Stimulated activated CD8-positive, alpha-beta memory T cell treated with anti-CD3 and anti-CD28 coated beads, Interleukin-12 subunit alpha, Interleukin-12 subunit beta, amount 100 ng/mL, for 24 hours (primary cell): ENCODE data around the gene MRAP.
"Not testable (repeated sequence)": the region's sequence is repeated elsewhere in the genome, so short reads cannot be mapped to it uniquely, and the experiment has no call there.

Source experiments
- DNase-seq: peaks from one replicate; pipeline ENCODE4 v3.0.0-alpha.2; 2020; ENCODE audit errors: extremely low read depth

The MRAP gene

DNA sequence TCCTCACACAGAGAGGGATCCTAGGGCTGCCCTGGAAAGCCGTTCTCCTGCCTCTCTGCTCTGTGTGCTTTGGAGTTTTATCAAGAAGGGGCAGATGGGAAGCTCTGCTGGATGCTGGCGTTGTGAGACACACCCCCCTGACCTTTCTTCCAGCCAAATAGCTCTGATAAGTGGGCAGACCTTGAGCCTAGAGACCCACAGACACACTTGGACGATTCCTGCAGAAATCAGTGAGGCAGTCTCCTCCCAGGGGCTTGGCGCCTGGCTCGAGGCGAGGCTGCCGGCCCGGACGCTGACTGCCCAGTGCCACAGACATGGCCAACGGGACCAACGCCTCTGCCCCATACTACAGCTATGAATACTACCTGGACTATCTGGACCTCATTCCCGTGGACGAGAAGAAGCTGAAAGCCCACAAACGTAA lies at the start of gene MRAP:
MRAP (plus strand) TSS at position 198 of the 424 bp plus-strand sequence; CDS start at position 315, 117 bp downstream.
- DNase-seq, result no peak

DNA sequence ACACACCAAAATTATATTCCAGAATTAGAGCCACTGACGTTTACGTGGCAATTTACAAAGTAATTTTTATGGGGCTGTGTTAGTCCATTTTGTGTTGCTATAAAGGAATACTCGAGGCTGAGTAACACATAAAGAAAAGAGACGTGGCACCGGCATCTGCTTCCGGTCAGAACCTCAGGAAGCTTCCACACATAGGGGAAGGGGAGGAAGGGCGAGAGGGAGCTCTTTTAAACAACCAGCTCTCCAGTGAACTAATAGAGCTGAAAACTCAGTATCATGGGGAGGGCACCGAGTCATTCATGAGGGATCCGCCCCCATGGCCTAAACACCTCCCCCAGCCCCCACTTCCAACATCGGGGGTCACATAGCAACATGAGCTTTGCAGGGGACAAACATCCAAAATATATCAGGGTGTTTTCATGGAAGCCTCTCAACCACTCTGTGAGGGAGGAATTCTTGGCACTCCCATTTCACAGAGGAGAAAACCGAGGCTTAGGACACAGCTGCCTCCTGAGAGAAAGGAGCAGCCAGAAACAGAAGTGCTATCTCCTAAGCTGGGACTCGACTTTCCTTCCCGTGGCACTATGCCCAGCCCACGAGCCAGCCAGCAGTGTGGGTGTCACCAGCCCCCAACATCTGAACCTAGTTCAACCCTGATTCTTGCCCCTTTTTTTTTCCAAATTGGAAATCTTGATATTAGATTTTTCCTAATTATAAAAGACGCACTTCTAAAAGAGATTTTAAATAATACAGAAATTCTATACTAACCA lies 49.0 kb upstream of the MRAP start:
- no peak for DNase-seq

DNA sequence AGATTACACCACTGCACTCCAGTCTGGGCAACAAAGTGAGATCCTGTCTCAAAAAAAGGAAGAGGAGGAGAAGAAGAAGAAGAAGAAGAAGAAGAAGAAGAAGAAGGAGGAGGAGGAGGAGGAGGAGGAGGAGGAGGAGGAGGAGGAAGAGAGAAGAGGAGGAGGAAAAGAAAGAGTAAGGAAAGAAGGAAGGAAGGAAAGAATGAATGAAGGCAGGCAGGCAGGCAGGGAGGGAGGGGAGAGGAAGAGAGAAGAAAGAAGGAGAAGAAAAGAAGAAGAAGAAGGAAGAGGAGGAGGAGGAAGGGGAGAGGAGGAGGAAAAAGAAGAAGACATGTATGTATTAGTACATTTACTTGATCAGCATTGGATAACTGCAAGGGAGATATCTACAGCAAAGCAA lies 46.5 kb upstream of the MRAP start:
- DNase-seq, result no peak

DNA sequence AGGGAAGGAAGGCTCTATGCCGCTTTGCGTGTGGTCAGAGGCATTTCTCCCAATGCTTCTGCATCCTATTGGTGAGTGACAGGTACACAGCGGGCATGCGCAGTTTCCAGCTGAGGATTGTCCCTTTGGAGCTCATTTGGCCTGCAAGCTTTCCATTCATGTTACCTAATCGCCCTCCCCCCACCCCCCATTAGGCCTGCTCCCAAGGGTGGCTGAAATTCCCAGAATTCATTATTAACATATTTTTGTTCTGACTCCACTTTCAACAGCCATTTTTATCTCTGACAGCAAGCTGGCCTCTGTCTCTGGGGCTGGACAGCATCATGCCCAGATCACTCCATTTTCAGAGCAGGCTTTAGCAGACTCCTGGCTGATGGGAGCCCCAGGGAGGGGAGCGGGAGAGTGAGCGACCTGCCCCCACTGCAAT lies 45.4 kb upstream of the MRAP start:
- no peak for DNase-seq

DNA sequence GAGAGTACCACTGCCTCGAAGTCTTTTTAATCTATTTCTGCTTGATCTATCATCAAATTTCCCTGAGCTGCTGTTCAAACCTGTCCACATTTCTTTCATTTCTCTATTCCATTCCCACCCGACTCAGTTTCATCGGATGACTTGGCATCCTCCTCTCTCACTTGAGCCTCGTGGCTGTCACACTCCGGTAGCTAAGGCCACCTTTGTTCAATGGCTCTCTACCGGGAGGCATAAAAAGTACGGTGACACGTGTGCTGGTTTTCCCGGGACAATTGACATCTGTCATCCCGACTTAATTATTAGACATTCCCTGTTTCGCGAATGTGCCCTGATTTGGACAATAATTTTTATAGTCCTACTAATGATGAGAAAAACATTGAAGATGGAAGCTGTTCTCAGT lies 42.4 kb upstream of the MRAP start:
- no peak for DNase-seq

DNA sequence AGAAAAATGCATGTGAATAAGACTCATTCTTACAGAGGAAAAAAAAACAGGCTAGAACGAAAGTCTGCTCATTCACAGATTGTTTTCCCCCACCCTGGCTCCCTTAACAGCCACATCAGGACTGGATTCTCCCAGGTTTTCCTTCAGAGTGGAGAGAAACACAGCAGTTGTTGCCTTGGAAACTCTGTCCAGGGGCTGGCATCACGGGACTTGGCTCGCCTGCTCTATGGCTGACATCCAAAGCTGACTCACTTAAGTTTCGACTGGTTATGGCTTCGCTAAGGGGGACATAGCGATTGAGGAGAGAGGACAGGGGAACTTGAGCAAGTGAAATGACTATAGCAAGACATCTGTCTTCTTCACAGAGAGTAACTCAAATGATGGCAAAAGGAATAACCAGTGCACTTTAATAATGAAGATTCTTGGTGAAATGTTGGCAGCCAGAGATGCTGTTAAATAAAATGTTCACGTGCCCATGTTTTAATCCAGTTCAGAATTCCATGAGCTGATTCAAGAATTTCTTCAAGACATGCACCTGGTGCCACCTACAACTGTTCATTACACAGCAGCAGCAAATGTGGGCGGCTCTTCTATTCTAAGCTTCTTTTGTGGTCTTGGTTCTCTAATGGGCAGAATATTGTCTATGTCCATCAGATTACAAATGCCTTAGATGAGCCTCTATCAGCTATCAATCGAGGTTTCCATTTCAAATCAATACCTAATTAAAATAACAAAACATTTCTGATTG lies 41.6 kb upstream of the MRAP start:
- no peak for DNase-seq

DNA sequence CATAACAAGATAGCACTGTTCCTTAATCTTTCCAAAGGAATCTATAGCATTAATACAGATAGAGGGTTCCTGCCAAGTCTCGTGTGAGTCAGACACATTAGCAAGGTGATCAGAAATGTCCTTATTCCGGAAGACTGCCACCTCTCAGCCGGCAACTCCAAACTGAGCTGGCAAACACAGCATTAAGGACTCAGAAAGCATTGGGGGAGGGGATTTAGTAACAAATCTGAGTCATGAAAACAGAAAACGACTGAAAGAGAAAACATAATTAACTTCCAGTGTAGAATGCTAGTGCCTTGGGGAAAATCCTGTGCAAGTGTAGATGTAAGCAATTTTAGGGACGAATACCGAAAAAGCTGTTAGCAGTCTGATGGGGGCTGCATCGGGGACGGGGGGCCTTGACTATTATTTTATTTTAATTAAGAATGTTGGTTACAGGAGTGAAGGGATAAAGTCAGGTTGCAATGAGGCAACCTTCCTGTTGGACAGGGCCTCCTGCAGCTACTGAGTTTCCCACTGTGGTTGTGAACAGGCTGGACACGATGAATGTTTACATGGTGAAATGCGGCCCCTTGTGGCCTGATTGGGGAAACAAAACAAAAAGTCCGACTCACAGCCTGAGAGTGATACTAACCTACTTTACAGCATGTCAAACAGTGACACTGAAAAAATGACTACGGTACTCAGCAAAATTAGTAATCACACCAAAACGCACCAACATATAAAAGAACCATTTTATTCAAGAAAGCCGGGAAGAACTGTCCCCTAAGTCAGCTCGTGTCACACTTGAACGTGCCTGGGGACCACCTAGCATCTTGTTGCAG lies 40.5 kb upstream of the MRAP start:
- no peak for DNase-seq

DNA sequence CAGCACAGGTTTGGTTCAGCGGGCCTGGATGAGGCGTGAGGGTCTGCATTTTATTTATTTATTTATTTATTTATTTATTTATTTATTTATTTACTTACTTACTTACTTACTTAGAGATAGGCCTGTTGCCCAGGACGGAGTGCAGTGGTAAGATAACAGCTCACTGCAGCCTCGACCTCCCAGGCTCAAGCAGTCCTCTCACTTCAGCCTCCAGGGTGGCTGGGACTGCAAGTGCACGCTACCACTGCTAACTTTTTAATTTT lies 39.9 kb upstream of the MRAP start:
- not testable (repeated sequence) for DNase-seq

DNA sequence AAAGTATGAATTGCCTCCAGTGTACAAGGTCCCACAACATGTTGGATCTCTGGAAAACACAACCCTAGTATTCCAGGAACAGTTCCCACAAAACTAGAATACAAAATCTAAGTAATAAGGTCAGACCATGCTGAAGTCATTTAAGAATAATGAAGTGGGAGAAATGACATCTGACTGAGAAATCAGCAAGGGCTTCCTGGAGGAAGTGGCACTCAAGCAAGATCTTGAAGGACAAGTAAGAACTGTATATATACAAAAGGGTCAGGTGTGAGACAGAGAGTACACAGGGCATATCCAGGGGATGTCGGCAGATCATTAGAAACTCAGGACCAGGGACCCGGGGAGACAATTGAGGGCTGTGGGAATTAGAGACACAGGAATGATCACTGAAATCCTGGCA lies 38.5 kb upstream of the MRAP start:
- DNase-seq, result no peak

DNA sequence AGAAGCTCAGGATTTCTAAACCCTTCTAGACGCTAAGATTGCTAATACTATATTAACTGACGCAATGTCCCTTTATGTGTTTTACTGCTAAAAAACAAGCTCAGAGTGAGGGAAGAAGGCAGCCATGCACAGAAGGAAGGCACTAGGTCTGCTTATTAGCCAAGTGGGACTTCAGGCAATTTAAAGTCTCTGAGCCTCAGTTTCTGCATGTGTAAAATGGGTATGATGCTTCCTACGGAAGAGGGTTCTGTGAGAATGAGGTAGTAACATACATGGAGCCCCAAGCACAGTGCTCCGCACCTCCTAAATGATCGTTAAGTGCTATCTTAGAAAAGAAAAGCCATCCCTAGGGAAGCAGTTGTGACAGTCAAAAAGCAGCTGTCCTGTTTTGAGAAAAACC lies 36.7 kb upstream of the MRAP start:
- DNase-seq, result no peak

DNA sequence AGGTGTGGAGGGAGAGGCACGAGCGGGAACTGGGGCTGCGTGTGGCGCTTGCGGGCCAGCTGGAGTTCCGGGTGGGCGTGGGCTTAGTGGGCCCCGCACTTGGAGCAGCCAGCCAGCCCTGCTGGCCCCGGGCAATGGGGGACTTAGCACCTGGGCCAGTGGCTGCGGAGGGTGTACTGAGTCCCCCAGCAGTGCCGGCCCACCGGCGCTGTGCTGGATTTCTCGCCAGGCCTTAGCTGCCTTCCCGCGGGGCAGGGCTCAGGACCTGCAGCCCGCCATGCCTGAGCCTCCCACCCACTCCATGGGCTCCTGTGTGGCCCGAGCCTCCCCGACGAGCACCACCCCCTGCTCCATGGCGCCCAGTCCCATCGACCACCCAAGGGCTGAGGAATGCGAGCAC lies 33.3 kb upstream of the MRAP start:
- not testable (repeated sequence) for DNase-seq

DNA sequence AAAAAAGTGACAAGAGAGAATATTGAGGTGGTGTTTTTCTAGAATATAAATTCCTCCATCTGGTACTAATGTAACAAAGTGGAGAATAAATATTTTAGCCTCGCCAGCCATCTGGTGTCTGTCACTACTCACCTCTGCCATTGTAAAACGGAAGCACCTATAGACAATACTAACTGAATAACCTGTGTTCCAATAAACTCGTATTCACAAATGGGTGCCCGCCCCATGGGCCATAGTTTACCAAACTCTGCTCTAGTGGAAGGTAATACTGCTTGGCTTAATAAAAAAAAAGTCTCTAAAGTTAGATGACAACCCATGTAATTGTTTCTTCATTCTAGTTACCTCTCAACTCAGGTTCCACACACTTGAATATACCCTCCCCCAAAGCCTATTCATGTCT lies 27.9 kb upstream of the MRAP start:
- no peak for DNase-seq

DNA sequence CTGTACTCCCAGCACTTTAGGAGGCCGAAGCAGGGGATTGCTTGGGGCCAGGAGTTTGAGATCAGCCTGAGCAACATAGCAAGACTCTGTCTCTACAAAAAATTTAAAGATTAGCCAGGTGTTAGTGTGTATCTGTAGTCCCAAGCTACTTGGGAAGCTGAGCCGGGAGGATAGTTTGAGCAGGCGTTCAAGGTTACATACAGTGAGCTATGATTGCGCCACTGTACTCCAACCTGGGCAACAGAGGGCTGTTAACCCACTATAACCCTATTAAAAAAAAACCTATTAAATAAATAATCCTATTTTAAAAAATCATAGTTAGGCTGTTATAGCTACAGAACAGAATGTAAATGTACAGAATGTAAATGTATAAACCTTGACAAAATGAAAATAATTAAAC lies 22.0 kb upstream of the MRAP start:
- DNase-seq, result no peak

DNA sequence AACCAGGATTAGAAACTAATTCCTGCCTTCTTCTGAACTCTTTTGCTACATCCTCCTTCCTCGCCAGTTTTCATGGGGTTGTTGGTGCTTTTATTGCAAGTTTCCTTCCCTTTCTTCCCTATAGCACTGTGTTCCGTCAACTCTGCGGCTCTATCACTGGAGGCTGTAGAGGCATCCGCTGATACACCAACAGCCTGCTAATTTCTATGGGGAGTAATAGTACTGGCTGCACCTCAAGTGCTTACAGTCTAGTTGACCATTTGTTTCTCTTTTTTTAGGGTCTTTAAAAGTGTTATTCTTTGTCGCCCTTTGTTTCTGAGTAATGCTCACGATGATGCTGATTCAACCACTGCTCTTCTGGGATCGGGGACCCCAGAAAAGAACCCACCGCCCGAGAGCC lies 20.6 kb upstream of the MRAP start:
- DNase-seq, result no peak

DNA sequence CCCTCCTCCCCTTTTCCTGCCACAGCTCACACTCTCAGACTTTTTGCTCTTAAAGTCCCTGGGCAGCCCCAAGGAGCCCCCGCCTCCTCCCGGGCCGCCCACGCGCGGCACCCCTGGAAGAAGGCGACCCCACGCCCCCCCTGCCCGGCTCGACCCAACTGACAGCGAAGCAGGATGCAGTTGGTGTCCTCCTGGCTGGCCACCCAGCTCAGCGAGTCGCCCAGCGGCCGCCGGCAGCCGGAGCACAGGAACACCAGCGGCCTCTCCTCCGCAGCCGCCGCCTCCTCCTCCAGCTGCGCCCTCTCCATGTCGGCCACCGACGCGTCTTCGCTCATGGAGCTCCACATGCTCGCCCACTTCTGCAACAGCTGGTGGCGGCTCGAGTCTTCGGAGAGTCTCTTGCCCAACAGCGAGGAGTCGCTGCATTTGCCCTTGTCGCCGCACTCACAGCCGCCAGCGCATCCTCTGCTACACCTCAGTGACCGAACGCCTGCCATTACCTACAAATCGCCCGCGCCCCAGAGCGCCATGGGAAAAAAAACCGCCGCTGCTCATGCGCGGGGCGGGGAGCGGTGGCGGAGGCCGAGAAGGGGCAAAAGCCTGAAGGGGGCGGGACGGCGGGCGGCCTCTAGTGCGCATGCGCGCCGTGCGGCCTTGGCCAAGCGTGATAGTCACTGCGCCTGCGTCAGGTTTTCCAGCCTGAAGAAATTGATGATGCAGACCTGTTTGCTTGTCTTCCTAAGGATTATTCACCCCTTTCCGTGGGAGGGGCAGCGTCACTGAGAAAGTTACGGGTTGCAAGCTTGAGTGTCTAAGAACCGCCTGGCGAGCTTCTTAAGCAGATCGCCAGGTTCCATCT lies 19.9 kb upstream of the MRAP start, which contains the start of gene MIS18A:
MIS18A (minus strand) TSS at position 532 of the 859 bp plus-strand sequence; CDS start at position 497, 35 bp downstream.
- DNase-seq, result peak; percentile 98

DNA sequence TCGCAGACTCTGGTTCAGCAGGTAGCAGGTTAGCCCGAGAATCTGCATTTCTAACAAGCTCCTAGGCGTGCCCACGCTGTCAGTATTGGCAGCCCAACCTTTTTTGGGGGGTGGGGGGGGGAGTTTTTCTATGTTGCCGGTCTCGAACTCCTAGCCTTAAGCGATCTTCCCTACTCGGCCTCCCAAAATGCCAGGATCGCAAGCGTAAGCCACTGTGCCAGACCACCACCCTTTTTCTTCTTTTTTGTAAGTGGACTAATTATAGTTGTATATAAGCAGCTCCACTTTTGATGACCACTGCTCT lies 19.3 kb upstream of the MRAP start:
- DNase-seq, result no peak

DNA sequence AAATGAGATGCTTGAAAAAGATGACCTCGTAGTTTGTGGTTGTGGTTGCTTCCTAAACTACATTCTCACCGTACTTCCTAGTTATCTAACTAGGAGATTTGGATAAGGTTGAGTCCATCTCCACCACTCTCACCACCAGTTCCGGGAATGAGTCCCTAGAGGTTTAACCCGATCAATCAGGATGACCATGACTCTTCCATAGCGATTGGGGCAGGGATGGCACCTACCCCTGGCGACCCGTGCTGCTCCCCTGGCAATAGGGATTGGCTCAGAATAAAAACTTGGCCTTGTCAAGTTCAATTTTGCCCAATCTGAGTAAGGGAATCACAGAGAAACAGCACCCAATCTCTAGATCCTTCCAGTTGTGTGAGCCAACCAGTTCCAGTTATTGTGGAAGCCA lies 17.1 kb upstream of the MRAP start:
- DNase-seq, result no peak

DNA sequence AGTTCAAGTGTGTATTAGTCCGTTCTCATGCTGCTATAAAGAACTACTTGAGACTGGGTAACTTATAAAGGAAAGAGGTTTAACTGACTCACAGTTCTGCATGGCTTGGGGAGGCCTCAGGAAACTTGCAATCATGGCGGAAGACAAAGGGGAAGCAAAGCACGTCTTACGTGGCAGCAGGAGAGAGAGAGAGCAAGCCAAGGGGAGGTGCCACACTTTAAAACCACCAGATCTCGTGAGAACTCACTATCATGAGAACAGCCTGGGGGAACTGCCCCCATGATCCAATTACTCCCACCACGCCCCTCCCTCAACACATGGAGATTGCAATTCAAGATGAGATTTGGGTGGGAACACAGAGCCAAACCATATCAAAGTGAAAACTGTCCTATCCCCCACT lies 15.7 kb upstream of the MRAP start:
- no peak for DNase-seq

DNA sequence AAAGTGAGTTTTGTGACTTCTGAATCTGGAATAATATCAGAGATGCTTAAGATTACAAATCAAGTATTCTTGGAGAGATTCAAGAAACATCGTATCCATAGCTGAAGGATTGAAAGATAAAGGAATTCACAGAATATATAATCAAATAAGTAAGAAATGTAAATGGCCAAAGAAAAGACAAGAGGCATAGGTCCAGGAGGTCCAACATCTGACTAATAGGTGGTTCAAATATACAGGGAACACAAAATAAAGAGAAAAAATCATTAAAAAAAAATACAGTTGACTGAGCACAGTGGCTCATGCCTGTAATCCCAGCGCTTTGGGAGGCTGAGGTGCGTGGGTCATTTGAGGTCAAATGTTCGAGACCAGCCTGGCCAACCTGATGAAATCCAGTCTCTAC lies 13.2 kb upstream of the MRAP start:
- no peak for DNase-seq

DNA sequence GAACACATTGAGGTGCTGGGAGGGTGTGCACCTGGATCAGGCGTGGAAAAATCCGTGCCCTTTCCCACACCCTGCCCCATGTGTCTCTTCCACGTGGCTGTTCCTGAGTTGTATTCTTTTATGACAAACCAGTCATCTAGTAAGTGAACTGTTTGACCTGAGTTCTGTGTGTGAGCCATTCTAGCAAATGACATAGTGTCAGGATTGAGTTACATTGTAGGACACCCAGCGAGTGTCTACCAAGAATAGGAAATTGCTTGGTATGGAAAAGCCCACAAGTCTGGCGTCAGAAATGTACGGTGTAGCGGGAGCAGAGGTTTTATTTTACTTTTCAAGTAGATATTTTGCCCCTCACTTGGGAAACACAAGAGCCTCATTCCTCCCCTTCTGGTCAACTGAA lies 1.2 kb upstream of the MRAP start:
- DNase-seq, result no peak

DNA sequence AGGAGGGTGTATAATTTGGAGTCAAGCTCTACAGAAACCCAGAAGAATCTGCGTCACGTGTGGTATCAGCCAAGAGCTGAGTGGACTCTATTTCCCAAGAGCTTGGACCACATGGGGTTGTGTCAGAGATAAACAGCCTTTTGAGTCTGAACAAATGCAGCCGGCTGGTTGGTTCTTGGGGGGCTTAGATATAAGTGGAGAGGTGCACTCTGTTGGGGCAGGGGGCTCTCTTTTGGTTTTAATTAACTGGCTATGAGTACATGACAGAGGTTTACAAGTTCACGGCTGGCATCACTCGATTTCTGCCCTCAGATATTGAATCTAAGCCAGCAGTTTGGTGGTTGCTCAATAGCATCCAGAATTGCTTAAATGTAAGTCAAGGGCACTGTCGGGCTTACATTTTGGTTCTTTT lies 501 bp upstream of the MRAP start:
- no peak for DNase-seq

DNA sequence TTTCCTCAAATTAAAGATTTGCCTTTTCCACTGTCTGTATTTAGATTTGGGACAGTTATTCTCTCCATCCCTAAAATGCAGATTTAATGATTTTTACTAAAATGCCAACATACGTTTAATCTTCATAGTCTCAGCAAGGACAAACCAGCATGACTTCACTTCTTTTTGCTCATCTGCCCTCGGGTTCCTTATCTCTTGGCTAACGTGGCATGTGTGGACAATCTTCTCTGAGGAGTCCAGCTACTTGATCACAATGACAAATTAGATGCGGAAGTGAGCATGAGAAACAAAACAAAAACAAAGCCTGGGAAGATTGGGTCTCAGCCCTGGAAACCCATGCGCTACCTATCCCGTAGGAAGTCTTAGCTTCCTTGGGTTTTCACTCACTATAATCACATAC lies 1.0 kb downstream of the MRAP start:
- no peak for DNase-seq
